GM12891 (cell line): ENCODE measurements around the gene HMCN1.

Experiments used
- PAX5 ChIP-seq: IDR thresholded peaks from 2 replicates; pipeline ENCODE4 v1.6.1; 2011; ENCODE audit warnings: low read length, moderate library complexity, mild to moderate bottlenecking; ENCODE audit not compliant: insufficient read depth, severe bottlenecking
- POLR2A ChIP-seq: IDR thresholded peaks from 2 replicates; pipeline ENCODE4 v1.6.1; 2011; ENCODE audit warnings: low read depth, low read length, control low read depth
- POLR2AphosphoS5 ChIP-seq: IDR thresholded peaks from 2 replicates; pipeline ENCODE4 v1.6.1; 2011; ENCODE audit warnings: low read depth, low read length, control low read depth
- TAF1 ChIP-seq: IDR thresholded peaks from 2 replicates; pipeline ENCODE4 v1.6.1; 2011; ENCODE audit warnings: low read depth, low read length, control low read depth

GRCh38 chr1:186044079-186044685 lies 310.0 kb downstream of the HMCN1 start:
- TF ChIP-seq PAX5 (no peak), TAF1 (no peak), POLR2AphosphoS5 (no peak), POLR2A (no peak)
